K562 (cell line): Measurements from ENCODE around the gene C3. TPM values are rescaled to one million over a fixed set of nuclear protein-coding genes. Genes with fewer than 3 reads are reported as not detected.

Experiments
- BACH1 ChIP-seq: fragments of 200-800 bp; sonication (Bioruptor generic); IDR thresholded peaks from 2 replicates; pipeline ENCODE4 v1.6.1; 2016; ENCODE audit warnings: missing genetic modification characterization, missing compliant biosample characterization
- CC2D1A ChIP-seq: fragments of 450-650 bp; IDR thresholded peaks from 2 replicates; pipeline ENCODE4 v1.6.1; 2017; ENCODE audit warnings: mild to moderate bottlenecking
- ETV1 ChIP-seq: fragments of 450-650 bp; conservative IDR thresholded peaks from 2 replicates; pipeline ENCODE4 v1.6.1; 2016; ENCODE audit warnings: missing genetic modification characterization, control low read depth, low read depth, missing compliant biosample characterization
- ETV6 ChIP-seq, 3 experiments: fragments of 150-350 bp in 1 of 3; sonication (generic) in 1 of 3; formaldehyde crosslinking in 1 of 3; IDR thresholded peaks; 2 replicates each; pipeline versions ENCODE4 v1.6.1 to v1.8.0; 2014 to 2022; ENCODE audit warnings: borderline replicate concordance in 2 of 3, low read depth in 2 of 3, antibody characterized with exemption in 1 of 3, low read length in 1 of 3, mild to moderate bottlenecking in 1 of 3, missing genetic modification reagents in 1 of 3
- FOXK2 ChIP-seq, 2 experiments: fragments of 450-650 bp; IDR thresholded peaks in 1 of 2; conservative IDR thresholded peaks in 1 of 2; 2 replicates each; pipeline ENCODE4 v1.6.1; 2016; ENCODE audit warnings: low read depth in 2 of 2, mild to moderate bottlenecking in 1 of 2
- HNRNPL ChIP-seq: fragments of 200-400 bp; formaldehyde crosslinking; IDR thresholded peaks from 2 replicates; pipeline ENCODE4 v1.6.1; 2017; ENCODE audit warnings: low read depth, mild to moderate bottlenecking, low read length
- MAFF ChIP-seq: IDR thresholded peaks from 2 replicates; pipeline ENCODE4 v1.6.1; 2012; ENCODE audit warnings: low read length, improper control_type of control experiment
- MIER1 ChIP-seq: fragments of 450-650 bp; IDR thresholded peaks from 2 replicates; pipeline ENCODE4 v1.6.1; 2016; ENCODE audit warnings: antibody characterized with exemption, mild to moderate bottlenecking, low read depth
- MNT ChIP-seq, 2 experiments: fragments of 450-650 bp; conservative IDR thresholded peaks; 2 replicates each; pipeline ENCODE4 v1.6.1; 2017; ENCODE audit warnings: mild to moderate bottlenecking in 2 of 2, moderate library complexity in 2 of 2
- NBN ChIP-seq: fragments of 450-650 bp; IDR thresholded peaks from 2 replicates; pipeline ENCODE4 v1.6.1; 2016; ENCODE audit warnings: low read depth, mild to moderate bottlenecking
- NCOA2 ChIP-seq, 2 experiments: fragments of 450-650 bp; IDR thresholded peaks; 2 replicates each; pipeline ENCODE4 v1.6.1; 2018; ENCODE audit warnings: mild to moderate bottlenecking in 2 of 2, moderate library complexity in 1 of 2; ENCODE audit not compliant: partially characterized antibody in 2 of 2
- NUFIP1 ChIP-seq: fragments of 450-650 bp; IDR thresholded peaks from 2 replicates; pipeline ENCODE4 v1.6.1; 2018; ENCODE audit not compliant: partially characterized antibody
- ZNF133 ChIP-seq: fragments of 250-450 bp; sonication (Bioruptor Pico); IDR thresholded peaks from 2 replicates; pipeline ENCODE4 v1.4.0; 2020; ENCODE audit warnings: mild to moderate bottlenecking
- ZNF445 ChIP-seq: fragments of 250-450 bp; sonication (Bioruptor Pico); IDR thresholded peaks from 2 replicates; pipeline ENCODE4 v1.4.0; 2020; ENCODE audit warnings: low read depth, mild to moderate bottlenecking, moderate library complexity
- ZNF717 ChIP-seq: fragments of 250-450 bp; sonication (Bioruptor Pico); IDR thresholded peaks from 2 replicates; pipeline ENCODE4 v1.5.0; 2021
- ZZZ3 ChIP-seq: fragments of 450-650 bp; IDR thresholded peaks from 2 replicates; pipeline ENCODE4 v1.6.1; 2016; ENCODE audit warnings: antibody characterized with exemption, mild to moderate bottlenecking, moderate library complexity
- polyA plus RNA-seq, 8 experiments: library from polyadenylated mRNA; depleted of rRNA in 4 of 8; stranded (reverse) in 5 of 8; unstranded in 3 of 8; fragments of >200 nt; fragmentation: Nextera tagmentation in 2 of 8; fragmentation: Illumina TruSeq in 1 of 8; extraction: Ambion mirVana in 2 of 8; extraction: Trizol in 1 of 8; gene quantifications; 2 replicates each; pipeline versions ENCODE4 v1.2.1 to v1.2.3, GENCODE V29; 2011 to 2014; ENCODE audit warnings: inconsistent platforms in 1 of 8, missing spikeins in 1 of 8
- total RNA-seq, 7 experiments: library from RNA; depleted of rRNA in 6 of 7; stranded (reverse); fragments of >200 nt in 6 of 7; fragmentation: Illumina TruSeq in 2 of 7; extraction: Trizol in 2 of 7; gene quantifications; 2 replicates each; pipeline versions ENCODE4 v1.2.1 to v1.2.3, GENCODE V29; 2011 to 2021; ENCODE audit warnings: low replicate concordance in 1 of 7
- TF ChIP-seq, protein P1 (sequence below): fragments of 250-450 bp; sonication (Bioruptor Pico); IDR thresholded peaks from 2 replicates; pipeline ENCODE4 v1.5.1; 2021; ENCODE audit warnings: mild to moderate bottlenecking
- TF ChIP-seq, protein P2 (sequence below): fragments of 450-650 bp; IDR thresholded peaks from 2 replicates; pipeline ENCODE4 v1.6.1; 2016; ENCODE audit warnings: borderline replicate concordance
- TF ChIP-seq, protein P3 (sequence below): sonication (generic); formaldehyde crosslinking; IDR thresholded peaks from 2 replicates; pipeline ENCODE4 v1.8.0; 2022; ENCODE audit warnings: mild to moderate bottlenecking, missing genetic modification reagents

C3 gene
- total and polyA plus RNA-seq, 9 of the 15 experiments (the other 6 are each of a cell fraction or from before 2014, with no cell fraction given) = 0.59 to 10.6 (median 2.2) TPM

GRCh38 chr19:6717441-6717971, 2.9 kb downstream of the C3 start (continued):
- TF ChIP-seq, protein P1, sequence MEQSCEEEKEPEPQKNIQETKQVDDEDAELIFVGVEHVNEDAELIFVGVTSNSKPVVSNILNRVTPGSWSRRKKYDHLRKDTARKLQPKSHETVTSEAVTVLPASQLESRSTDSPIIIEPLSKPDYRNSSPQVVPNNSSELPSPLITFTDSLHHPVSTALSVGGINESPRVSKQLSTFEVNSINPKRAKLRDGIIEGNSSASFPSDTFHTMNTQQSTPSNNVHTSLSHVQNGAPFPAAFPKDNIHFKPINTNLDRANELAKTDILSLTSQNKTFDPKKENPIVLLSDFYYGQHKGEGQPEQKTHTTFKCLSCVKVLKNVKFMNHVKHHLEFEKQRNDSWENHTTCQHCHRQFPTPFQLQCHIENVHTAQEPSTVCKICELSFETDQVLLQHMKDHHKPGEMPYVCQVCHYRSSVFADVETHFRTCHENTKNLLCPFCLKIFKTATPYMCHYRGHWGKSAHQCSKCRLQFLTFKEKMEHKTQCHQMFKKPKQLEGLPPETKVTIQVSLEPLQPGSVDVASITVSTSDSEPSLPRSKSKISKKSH = no peak
- no peak for TF ChIP-seq NCOA2 (IDR thresholded peaks at IDR 0.05; ENCODE audit: partially characterized antibody in 2 of 2)
- peak; percentile 90 for TF ChIP-seq NUFIP1
- TF ChIP-seq, protein P2, sequence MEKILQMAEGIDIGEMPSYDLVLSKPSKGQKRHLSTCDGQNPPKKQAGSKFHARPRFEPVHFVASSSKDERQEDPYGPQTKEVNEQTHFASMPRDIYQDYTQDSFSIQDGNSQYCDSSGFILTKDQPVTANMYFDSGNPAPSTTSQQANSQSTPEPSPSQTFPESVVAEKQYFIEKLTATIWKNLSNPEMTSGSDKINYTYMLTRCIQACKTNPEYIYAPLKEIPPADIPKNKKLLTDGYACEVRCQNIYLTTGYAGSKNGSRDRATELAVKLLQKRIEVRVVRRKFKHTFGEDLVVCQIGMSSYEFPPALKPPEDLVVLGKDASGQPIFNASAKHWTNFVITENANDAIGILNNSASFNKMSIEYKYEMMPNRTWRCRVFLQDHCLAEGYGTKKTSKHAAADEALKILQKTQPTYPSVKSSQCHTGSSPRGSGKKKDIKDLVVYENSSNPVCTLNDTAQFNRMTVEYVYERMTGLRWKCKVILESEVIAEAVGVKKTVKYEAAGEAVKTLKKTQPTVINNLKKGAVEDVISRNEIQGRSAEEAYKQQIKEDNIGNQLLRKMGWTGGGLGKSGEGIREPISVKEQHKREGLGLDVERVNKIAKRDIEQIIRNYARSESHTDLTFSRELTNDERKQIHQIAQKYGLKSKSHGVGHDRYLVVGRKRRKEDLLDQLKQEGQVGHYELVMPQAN = peak; percentile 92
- 0 out of 2 replicates have a peak, but pooled peaks have one; percentile 10 for TF ChIP-seq ETV1 (tag)
- no peak for TF ChIP-seq ZNF133 (CRISPR knock-in tag)
- TF ChIP-seq, protein P3, sequence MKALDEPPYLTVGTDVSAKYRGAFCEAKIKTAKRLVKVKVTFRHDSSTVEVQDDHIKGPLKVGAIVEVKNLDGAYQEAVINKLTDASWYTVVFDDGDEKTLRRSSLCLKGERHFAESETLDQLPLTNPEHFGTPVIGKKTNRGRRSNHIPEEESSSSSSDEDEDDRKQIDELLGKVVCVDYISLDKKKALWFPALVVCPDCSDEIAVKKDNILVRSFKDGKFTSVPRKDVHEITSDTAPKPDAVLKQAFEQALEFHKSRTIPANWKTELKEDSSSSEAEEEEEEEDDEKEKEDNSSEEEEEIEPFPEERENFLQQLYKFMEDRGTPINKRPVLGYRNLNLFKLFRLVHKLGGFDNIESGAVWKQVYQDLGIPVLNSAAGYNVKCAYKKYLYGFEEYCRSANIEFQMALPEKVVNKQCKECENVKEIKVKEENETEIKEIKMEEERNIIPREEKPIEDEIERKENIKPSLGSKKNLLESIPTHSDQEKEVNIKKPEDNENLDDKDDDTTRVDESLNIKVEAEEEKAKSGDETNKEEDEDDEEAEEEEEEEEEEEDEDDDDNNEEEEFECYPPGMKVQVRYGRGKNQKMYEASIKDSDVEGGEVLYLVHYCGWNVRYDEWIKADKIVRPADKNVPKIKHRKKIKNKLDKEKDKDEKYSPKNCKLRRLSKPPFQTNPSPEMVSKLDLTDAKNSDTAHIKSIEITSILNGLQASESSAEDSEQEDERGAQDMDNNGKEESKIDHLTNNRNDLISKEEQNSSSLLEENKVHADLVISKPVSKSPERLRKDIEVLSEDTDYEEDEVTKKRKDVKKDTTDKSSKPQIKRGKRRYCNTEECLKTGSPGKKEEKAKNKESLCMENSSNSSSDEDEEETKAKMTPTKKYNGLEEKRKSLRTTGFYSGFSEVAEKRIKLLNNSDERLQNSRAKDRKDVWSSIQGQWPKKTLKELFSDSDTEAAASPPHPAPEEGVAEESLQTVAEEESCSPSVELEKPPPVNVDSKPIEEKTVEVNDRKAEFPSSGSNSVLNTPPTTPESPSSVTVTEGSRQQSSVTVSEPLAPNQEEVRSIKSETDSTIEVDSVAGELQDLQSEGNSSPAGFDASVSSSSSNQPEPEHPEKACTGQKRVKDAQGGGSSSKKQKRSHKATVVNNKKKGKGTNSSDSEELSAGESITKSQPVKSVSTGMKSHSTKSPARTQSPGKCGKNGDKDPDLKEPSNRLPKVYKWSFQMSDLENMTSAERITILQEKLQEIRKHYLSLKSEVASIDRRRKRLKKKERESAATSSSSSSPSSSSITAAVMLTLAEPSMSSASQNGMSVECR (CRISPR knock-in tag) = peak; percentile 91
- TF ChIP-seq BACH1 (tag) = no peak
- TF ChIP-seq MIER1 = peak; percentile 88
- no peak for TF ChIP-seq MAFF
- no peak for TF ChIP-seq ZZZ3
- no peak for TF ChIP-seq HNRNPL
- TF ChIP-seq MNT (conservative IDR thresholded peaks at IDR 0.05) = peak in 1 of 2 experiments; percentile 26; a peak in 1 of 4 replicates
- no peak for TF ChIP-seq ETV6 (IDR thresholded peaks at IDR 0.05; ENCODE audit: borderline replicate concordance in 1 of 2, low read depth in 2 of 2, low read length in 1 of 2)
- peak; percentile 86; the same call in 1 of the 2 replicates for TF ChIP-seq ETV6 (CRISPR knock-in tag; IDR thresholded peaks at IDR 0.05; ENCODE audit: borderline replicate concordance)
- no peak for TF ChIP-seq ZNF445
- peak; percentile 77 to 82 for TF ChIP-seq FOXK2 (conservative IDR thresholded peaks at IDR 0.05 in 1 of 2, IDR thresholded peaks at IDR 0.05 in 1 of 2; ENCODE audit: low read depth in 2 of 2)
- TF ChIP-seq CC2D1A = peak; percentile 62
- TF ChIP-seq ZNF717 (CRISPR knock-in tag) = no peak
- peak; percentile 95; the same call in 1 of the 2 replicates for TF ChIP-seq NBN
